GM19467 (cell line): ENCODE data around the gene NR1D2.

Experiments
- ATAC-seq: cut with Tn5 transposase; IDR thresholded peaks from one replicate; pipeline ENCODE4 v1.9.1; 2021; ENCODE audit warnings: mild to moderate bottlenecking, moderate library complexity; ENCODE audit not compliant: unreplicated experiment

NR1D2 gene

GRCh38 chr3:23928524-23928923 is 16.6 kb upstream of the NR1D2 start:
- no peak for ATAC-seq

GRCh38 chr3:23931597-23931996 is 13.5 kb upstream of the NR1D2 start:
- ATAC-seq = no peak

- ATAC-seq = no peak
Observed at GRCh38 chr3:23932571-23932970, 12.5 kb upstream of the NR1D2 start.

- no peak for ATAC-seq
Observed at GRCh38 chr3:23934253-23934652, 10.8 kb upstream of the NR1D2 start.

GRCh38 chr3:23937296-23937695 is 7.8 kb upstream of the NR1D2 start:
- ATAC-seq = no peak

GRCh38 chr3:23938688-23939087 is 6.4 kb upstream of the NR1D2 start:
- ATAC-seq = no peak

GRCh38 chr3:23940775-23941174 is 4.3 kb upstream of the NR1D2 start:
- ATAC-seq = no peak

- ATAC-seq = no peak
Observed at GRCh38 chr3:23941440-23941839, 3.6 kb upstream of the NR1D2 start.

- no peak for ATAC-seq
Observed at GRCh38 chr3:23942546-23942945, 2.5 kb upstream of the NR1D2 start.

- ATAC-seq = no peak
Observed at GRCh38 chr3:23944007-23944783, 891 bp upstream of the NR1D2 start.

GRCh38 chr3:23945663-23945912 is 502 bp downstream of the NR1D2 start:
- no peak for ATAC-seq

- ATAC-seq = peak; percentile 71
Observed at GRCh38 chr3:23945913-23946687, 1.0 kb downstream of the NR1D2 start.

- no peak for ATAC-seq
Observed at GRCh38 chr3:23948761-23949160, 3.7 kb downstream of the NR1D2 start.

GRCh38 chr3:23949784-23950183 is 4.7 kb downstream of the NR1D2 start:
- peak; percentile 13 for ATAC-seq

- ATAC-seq = peak; percentile 37
Observed at GRCh38 chr3:23950293-23950692, 5.2 kb downstream of the NR1D2 start.

GRCh38 chr3:23952646-23953045 is 7.6 kb downstream of the NR1D2 start:
- peak; percentile 56 for ATAC-seq

GRCh38 chr3:23953523-23953922 is 8.4 kb downstream of the NR1D2 start:
- ATAC-seq = no peak

GRCh38 chr3:23954144-23954543 is 9.1 kb downstream of the NR1D2 start:
- no peak for ATAC-seq

- ATAC-seq = no peak
Observed at GRCh38 chr3:23956701-23957100, 11.6 kb downstream of the NR1D2 start.

GRCh38 chr3:23959135-23959900 is 14.2 kb downstream of the NR1D2 start:
- no peak for ATAC-seq

- ATAC-seq = no peak
Observed at GRCh38 chr3:23960649-23961048, 15.6 kb downstream of the NR1D2 start.

GRCh38 chr3:23961066-23961465 is 16.0 kb downstream of the NR1D2 start:
- no peak for ATAC-seq
